H9 (cell line): ENCODE results near the gene AWAT2. TPM values are rescaled to one million over a fixed set of nuclear protein-coding genes. Genes with fewer than 3 reads are reported as not detected.

Experiments used
- DNase-seq: peaks from one replicate; pipeline ENCODE4 v3.0.0-alpha.2; 2017
- H2AFZ ChIP-seq: one replicate; pipeline ENCODE4 v1.6.1; 2013; ENCODE audit warnings: mild to moderate bottlenecking, low read length, control low read depth, moderate library complexity
- H2AK5ac ChIP-seq: 2 replicates; pipeline ENCODE4 v1.6.1; 2013; ENCODE audit warnings: low read length, control low read depth, mixed read lengths; ENCODE audit not compliant: insufficient read length
- H2BK120ac ChIP-seq: one replicate; pipeline ENCODE4 v1.6.1; 2013; ENCODE audit warnings: low read depth, mild to moderate bottlenecking, low read length, control low read depth, inconsistent platforms; ENCODE audit not compliant: poor library complexity, severe bottlenecking
- H2BK12ac ChIP-seq: 2 replicates; pipeline ENCODE4 v1.6.1; 2013; ENCODE audit warnings: low read length, control low read depth, mixed read lengths, low read depth; ENCODE audit not compliant: insufficient read length
- H2BK15ac ChIP-seq: 2 replicates; pipeline ENCODE4 v1.6.1; 2013; ENCODE audit warnings: low read depth, low read length, control low read depth
- H2BK20ac ChIP-seq: one replicate; pipeline ENCODE4 v1.6.1; 2013; ENCODE audit warnings: low read depth, mild to moderate bottlenecking, low read length, control low read depth, inconsistent platforms; ENCODE audit not compliant: poor library complexity, severe bottlenecking
- H2BK5ac ChIP-seq: 2 replicates; pipeline ENCODE4 v1.6.1; 2013; ENCODE audit warnings: low read length, control low read depth, mixed read lengths; ENCODE audit not compliant: insufficient read length
- H3K14ac ChIP-seq: 2 replicates; pipeline ENCODE4 v1.6.1; 2013; ENCODE audit warnings: low read length, control low read depth; ENCODE audit not compliant: insufficient read depth
- H3K18ac ChIP-seq: 2 replicates; pipeline ENCODE4 v1.6.1; 2013; ENCODE audit warnings: low read depth, mild to moderate bottlenecking, mixed read lengths, low read length, control low read depth; ENCODE audit not compliant: insufficient read length
- H3K23ac ChIP-seq: 2 replicates; pipeline ENCODE4 v1.6.1; 2013; ENCODE audit warnings: low read length, control low read depth, mixed read lengths, low read depth; ENCODE audit not compliant: insufficient read length
- H3K23me2 ChIP-seq: 2 replicates; pipeline ENCODE4 v1.6.1; 2013; ENCODE audit warnings: low read depth, mild to moderate bottlenecking, mixed read lengths, low read length, control low read depth; ENCODE audit not compliant: insufficient read length, poor library complexity, severe bottlenecking
- H3K27ac ChIP-seq: 2 replicates; pipeline ENCODE4 v1.5.1; 2013; ENCODE audit warnings: low read length, control low read depth, mixed read lengths, low read depth; ENCODE audit not compliant: insufficient read length
- H3K27me3 ChIP-seq: 2 replicates; pipeline ENCODE4 v1.6.1; 2013; ENCODE audit warnings: low read length, control low read depth, inconsistent platforms; ENCODE audit not compliant: insufficient read depth
- H3K4ac ChIP-seq: 2 replicates; pipeline ENCODE4 v1.6.1; 2013; ENCODE audit warnings: low read depth, mild to moderate bottlenecking, control low read depth, inconsistent platforms, low read length, moderate library complexity
- H3K4me1 ChIP-seq: 2 replicates; pipeline ENCODE4 v1.6.1; 2013; ENCODE audit warnings: low read length, control low read depth, inconsistent platforms; ENCODE audit not compliant: insufficient read depth
- H3K4me2 ChIP-seq: 2 replicates; pipeline ENCODE4 v1.6.1; 2013; ENCODE audit warnings: low read length, control low read depth, mixed read lengths; ENCODE audit not compliant: insufficient read length, insufficient read depth
- H3K56ac ChIP-seq: 2 replicates; pipeline ENCODE4 v1.6.1; 2013; ENCODE audit warnings: low read depth, mild to moderate bottlenecking, mixed read lengths, low read length, control low read depth; ENCODE audit not compliant: insufficient read length
- H3K79me1 ChIP-seq: 2 replicates; pipeline ENCODE4 v1.6.1; 2013; ENCODE audit warnings: low read depth, mild to moderate bottlenecking, moderate library complexity, low read length, control low read depth, inconsistent platforms; ENCODE audit not compliant: insufficient read depth, poor library complexity, severe bottlenecking
- H3K79me2 ChIP-seq: 2 replicates; pipeline ENCODE4 v1.6.1; 2013; ENCODE audit warnings: low read length, control low read depth, inconsistent platforms; ENCODE audit not compliant: insufficient read depth
- H3K9ac ChIP-seq: 2 replicates; pipeline ENCODE4 v1.6.1; 2013; ENCODE audit warnings: low read length, control low read depth, mixed read lengths; ENCODE audit not compliant: insufficient read length; ENCODE audit errors: extremely low read depth
- H3K9me3 ChIP-seq: one replicate; pipeline ENCODE4 v1.6.1; 2013; ENCODE audit warnings: low read depth, low read length, inconsistent platforms; ENCODE audit not compliant: control insufficient read depth
- H3T11ph ChIP-seq: one replicate; pipeline ENCODE4 v1.6.1; 2013; ENCODE audit warnings: mild to moderate bottlenecking, low read length, control low read depth, inconsistent platforms
- H4K20me1 ChIP-seq: one replicate; pipeline ENCODE4 v1.6.1; 2013; ENCODE audit not compliant: control insufficient read depth, insufficient read length, insufficient read depth
- H4K5ac ChIP-seq: 2 replicates; pipeline ENCODE4 v1.6.1; 2013; ENCODE audit warnings: low read depth, mild to moderate bottlenecking, mixed read lengths, low read length, control low read depth; ENCODE audit not compliant: insufficient read length
- H4K8ac ChIP-seq: replicated peaks from 2 replicates; pipeline ENCODE4 v1.6.1; 2013; ENCODE audit warnings: low read length, control low read depth, mixed read lengths, low read depth; ENCODE audit not compliant: insufficient read length
- H4K91ac ChIP-seq: 2 replicates; pipeline ENCODE4 v1.6.1; 2013; ENCODE audit warnings: low read depth, mild to moderate bottlenecking, moderate library complexity, mixed read lengths, low read length, control low read depth; ENCODE audit not compliant: insufficient read length
- H3K27ac Mint-ChIP-seq, 3 experiments: 2 replicates in 2 of 3; 3 replicates in 1 of 3; pipeline ENCODE4 v1.8.0; 2020 to 2021; ENCODE audit warnings: mixed read lengths in 3 of 3, mild to moderate bottlenecking in 1 of 3, moderate library complexity in 1 of 3
- H3K27me3 Mint-ChIP-seq: 2 replicates; pipeline ENCODE4 v1.8.0; 2021; ENCODE audit warnings: low read depth, mild to moderate bottlenecking, moderate library complexity, mixed read lengths
- H3K36me3 Mint-ChIP-seq, 3 experiments: 2 replicates in 2 of 3; 3 replicates in 1 of 3; pipeline ENCODE4 v1.8.0; 2020 to 2021; ENCODE audit warnings: low read depth in 3 of 3, mixed read lengths in 3 of 3; ENCODE audit not compliant: insufficient read depth in 1 of 3
- H3K4me1 Mint-ChIP-seq, 2 experiments: 2 replicates each; pipeline ENCODE4 v1.8.0; 2020; ENCODE audit warnings: mixed read lengths in 2 of 2
- H3K4me3 Mint-ChIP-seq, 2 experiments: 2 replicates in 1 of 2; 3 replicates in 1 of 2; pipeline ENCODE4 v1.8.0; 2020 to 2021; ENCODE audit warnings: mild to moderate bottlenecking in 2 of 2, mixed read lengths in 2 of 2, moderate library complexity in 1 of 2
- H3K9me3 Mint-ChIP-seq, 2 experiments: 2 replicates in 1 of 2; 3 replicates in 1 of 2; pipeline ENCODE4 v1.8.0; 2020; ENCODE audit warnings: mild to moderate bottlenecking in 2 of 2, mixed read lengths in 2 of 2, moderate library complexity in 1 of 2
- CTCF ChIP-seq: fragments of 200-600 bp; sonication (generic); conservative IDR thresholded peaks from 3 replicates; pipeline ENCODE4 v1.8.0; 2021; ENCODE audit warnings: antibody characterized with exemption, mild to moderate bottlenecking
- total RNA-seq: library from RNA; stranded (reverse); gene quantifications from 2 replicates; pipeline ENCODE4 v1.2.1, GENCODE V29; 2021

AWAT2 gene
- total RNA-seq, 1 experiment from 2014 or later, result not detected

DNA sequence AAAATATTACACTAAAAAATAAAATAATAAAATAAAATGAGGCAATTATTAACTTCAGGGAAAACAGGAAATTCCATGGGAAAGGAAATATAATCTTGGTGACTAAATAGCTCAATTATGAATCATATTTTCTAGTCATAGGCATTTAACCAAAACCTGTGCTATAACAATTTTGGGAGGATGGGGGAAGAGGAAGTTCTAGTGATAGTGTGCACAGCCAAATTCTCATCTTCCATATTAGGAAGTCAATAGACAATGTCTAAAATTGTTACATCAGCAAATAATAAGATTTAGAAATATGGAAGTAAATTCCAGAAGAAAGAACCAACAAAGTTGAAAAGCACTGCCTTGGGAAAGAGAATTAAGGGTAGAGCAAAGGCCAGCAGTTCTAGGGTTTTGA, 2.8 kb downstream of the AWAT2 start:
- Histone ChIP-seq H2BK120ac (no peak overlapping the region), H2AFZ (no peak overlapping the region)
- no peak overlapping the region for H3K27ac Mint-ChIP-seq

More for the DNA sequence above, 2.8 kb downstream of the AWAT2 start:
- Mint-ChIP-seq H3K9me3 (peaks cover 62 to 65% of the 10 kb centered on the region in 2 experiments), H3K36me3 (peaks cover 2 to 5% (median 2%) of the 10 kb centered on the region in 3 experiments; a peak in 4 of 7 replicates), H3K4me3 (no peak overlapping the region), H3K4me1 (no peaks in the 10 kb centered on the region; a peak in 1 of 4 replicates), H3K27me3 (peaks cover 2% of the 10 kb centered on the region; the same call in 1 of the 2 replicates)
- Histone ChIP-seq H3K18ac (no peak overlapping the region), H2BK20ac (no peak overlapping the region), H2BK5ac (no peak overlapping the region), H3K4me1 (no peaks in the 10 kb centered on the region), H3K79me1 (no peaks in the 10 kb centered on the region), H3K56ac (no peak overlapping the region), H3K27me3 (no peaks in the 10 kb centered on the region), H4K8ac (no peak overlapping the region), H3K4ac (no peak overlapping the region), H2BK15ac (no peak overlapping the region), H4K20me1 (no peaks in the 10 kb centered on the region), H3K9me3 (peaks cover 40% of the 10 kb centered on the region), H2BK12ac (no peak overlapping the region), H3K14ac (no peak overlapping the region), H3K23me2 (no peaks in the 10 kb centered on the region), H3K4me2 (no peak overlapping the region), H3K23ac (no peak overlapping the region), H4K91ac (no peak overlapping the region), H3T11ph (no peak overlapping the region), H3K9ac (no peak overlapping the region), H3K79me2 (no peaks in the 10 kb centered on the region), H3K27ac (no peak overlapping the region), H4K5ac (no peak overlapping the region), H2AK5ac (no peak overlapping the region)
- no peak for DNase-seq
- no peak for TF ChIP-seq CTCF
